ENCODE results near the gene TAS1R3.

Gene TAS1R3

DNA sequence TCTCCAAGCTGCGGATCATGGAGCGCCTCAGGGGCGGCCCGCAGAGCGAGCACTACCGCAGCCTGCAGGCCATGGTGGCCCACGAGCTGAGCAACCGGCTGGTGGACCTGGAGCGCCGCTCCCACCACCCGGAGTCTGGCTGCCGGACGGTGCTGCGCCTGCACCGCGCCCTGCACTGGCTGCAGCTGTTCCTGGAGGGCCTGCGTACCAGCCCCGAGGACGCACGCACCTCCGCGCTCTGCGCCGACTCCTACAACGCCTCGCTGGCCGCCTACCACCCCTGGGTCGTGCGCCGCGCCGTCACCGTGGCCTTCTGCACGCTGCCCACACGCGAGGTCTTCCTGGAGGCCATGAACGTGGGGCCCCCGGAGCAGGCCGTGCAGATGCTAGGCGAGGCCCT lies 3.8 kb upstream of the TAS1R3 start:
- no peak for DNase-seq (ENCODE audit: low spot score)
- ChIA-PET CTCF (interaction anchor here (1.5 kb wide), 1 partner anchor 17 kb away, joined by 3 read pairs; no protein-coding TSS in a partner anchor), POLR2A (ENCODE audit: low non-redundant PET) (no interaction called here)
- TF ChIP-seq, protein P1, sequence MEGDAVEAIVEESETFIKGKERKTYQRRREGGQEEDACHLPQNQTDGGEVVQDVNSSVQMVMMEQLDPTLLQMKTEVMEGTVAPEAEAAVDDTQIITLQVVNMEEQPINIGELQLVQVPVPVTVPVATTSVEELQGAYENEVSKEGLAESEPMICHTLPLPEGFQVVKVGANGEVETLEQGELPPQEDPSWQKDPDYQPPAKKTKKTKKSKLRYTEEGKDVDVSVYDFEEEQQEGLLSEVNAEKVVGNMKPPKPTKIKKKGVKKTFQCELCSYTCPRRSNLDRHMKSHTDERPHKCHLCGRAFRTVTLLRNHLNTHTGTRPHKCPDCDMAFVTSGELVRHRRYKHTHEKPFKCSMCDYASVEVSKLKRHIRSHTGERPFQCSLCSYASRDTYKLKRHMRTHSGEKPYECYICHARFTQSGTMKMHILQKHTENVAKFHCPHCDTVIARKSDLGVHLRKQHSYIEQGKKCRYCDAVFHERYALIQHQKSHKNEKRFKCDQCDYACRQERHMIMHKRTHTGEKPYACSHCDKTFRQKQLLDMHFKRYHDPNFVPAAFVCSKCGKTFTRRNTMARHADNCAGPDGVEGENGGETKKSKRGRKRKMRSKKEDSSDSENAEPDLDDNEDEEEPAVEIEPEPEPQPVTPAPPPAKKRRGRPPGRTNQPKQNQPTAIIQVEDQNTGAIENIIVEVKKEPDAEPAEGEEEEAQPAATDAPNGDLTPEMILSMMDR (conservative IDR thresholded peaks at IDR 0.05; ENCODE audit: low read depth), result no peak
- peak overlapping the region; percentile 89 for H3K27ac ChIP-seq

DNA sequence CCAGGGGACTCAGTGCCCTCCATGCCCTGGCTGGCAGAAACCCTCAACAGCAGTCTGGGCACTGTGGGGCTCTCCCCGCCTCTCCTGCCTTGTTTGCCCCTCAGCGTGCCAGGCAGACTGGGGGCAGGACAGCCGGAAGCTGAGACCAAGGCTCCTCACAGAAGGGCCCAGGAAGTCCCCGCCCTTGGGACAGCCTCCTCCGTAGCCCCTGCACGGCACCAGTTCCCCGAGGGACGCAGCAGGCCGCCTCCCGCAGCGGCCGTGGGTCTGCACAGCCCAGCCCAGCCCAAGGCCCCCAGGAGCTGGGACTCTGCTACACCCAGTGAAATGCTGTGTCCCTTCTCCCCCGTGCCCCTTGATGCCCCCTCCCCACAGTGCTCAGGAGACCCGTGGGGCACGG lies 2.8 kb upstream of the TAS1R3 start:
- POLR2A ChIA-PET (ENCODE audit: low non-redundant PET), result no interaction called here
- no peak for DNase-seq (ENCODE audit: low spot score)
- peak overlapping the region; percentile 89 for H3K27ac ChIP-seq
- CTCF ChIA-PET, result no interaction called here
- TF ChIP-seq, protein P1 (conservative IDR thresholded peaks at IDR 0.05; ENCODE audit: low read depth), result no peak

DNA sequence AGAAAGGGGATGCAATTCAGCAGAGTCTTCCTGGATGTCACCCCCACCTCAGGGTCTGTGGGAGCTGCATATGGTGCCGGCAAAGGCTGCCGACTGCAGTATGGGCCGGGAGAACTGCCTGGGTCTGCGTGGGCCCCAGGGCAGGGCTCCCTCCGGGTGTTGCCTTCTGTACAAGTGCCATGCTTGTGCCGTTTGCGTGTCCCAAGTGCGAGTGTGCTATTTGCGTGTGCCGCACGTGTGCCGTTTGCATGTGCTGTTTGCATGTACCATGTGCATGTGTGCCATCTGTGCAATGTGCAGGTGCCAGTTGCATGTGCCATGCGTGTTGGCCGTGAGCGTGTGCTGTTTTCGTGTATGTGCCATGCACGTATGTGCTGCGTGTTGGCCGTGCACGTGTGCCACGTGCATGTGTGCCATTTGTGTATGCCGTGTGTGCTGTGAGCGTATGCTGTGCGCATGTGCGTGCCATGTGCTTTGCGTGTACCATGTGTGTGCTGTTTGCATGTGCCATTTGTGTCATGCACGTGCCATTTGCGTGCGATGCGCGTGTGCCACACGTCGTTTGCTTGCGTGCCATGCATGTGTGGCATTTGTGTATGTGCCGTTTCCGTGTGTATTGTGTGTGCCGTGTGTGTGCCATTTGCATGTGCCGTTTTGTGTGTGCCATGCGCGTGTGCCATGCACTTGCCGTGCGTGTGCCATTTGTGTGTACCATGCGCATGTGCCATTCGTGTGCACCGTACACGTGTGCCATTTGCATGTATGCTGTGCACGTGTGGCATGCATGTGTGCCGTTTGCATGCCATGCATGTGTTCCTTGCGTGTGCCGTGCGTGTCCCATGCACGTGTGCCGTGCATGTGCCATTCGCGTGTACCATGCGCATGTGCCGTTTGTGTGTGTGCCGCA lies 1.5 kb upstream of the TAS1R3 start:
- DNase-seq (ENCODE audit: low spot score), result no peak
- CTCF ChIA-PET, result no interaction called here
- POLR2A ChIA-PET (ENCODE audit: low non-redundant PET), result no interaction called here
- TF ChIP-seq, protein P1 (conservative IDR thresholded peaks at IDR 0.05; ENCODE audit: low read depth), result no peak
- peak overlapping the region; percentile 89 for H3K27ac ChIP-seq

DNA sequence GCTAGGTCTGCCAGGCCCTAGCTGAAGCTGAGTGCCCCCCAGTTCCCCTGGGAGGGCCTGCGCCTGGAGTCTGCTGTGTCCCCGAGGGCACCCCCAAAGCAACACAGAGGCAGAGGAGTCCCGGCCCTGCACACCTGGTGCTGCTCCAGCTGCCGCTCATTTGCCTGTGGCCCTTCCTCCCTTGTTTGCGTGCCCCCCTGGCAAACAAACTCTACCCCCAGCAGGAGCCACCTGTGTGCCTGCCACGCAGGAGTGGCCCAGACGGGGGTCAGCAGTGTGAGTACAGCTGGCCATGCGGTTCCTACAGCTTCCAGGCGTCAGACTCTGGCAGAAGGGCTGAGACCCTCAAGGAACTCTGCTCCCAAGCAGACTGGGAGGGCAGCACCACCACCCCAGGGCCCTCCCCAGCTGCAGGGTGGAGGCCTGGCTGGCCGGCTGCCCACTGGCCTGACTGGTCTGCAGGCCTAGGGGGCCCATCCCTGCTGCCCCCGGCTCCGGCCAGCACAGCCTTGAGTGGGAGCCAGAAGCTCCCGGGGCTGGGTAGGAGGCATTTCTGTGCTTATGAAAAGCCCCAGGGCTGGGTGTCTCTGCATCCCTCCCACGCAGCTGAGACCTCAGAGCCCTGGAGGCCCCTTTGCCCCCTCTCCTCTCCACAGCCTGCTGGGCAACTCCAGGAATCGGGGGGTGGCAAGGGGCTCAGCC lies 563 bp upstream of the TAS1R3 start:
- H3K27ac ChIP-seq, result peak overlapping the region; percentile 89
- CTCF ChIA-PET, result interaction anchor here (0.6 to 0.7 kb wide), 3 partner anchors 18 to 167 kb away, joined by 3 to 6 read pairs (median 3); no protein-coding TSS in a partner anchor
- TF ChIP-seq, protein P1 (conservative IDR thresholded peaks at IDR 0.05; ENCODE audit: low read depth), result no peak
- DNase-seq (ENCODE audit: low spot score), result no peak
- POLR2A ChIA-PET (ENCODE audit: low non-redundant PET), result no interaction called here

DNA sequence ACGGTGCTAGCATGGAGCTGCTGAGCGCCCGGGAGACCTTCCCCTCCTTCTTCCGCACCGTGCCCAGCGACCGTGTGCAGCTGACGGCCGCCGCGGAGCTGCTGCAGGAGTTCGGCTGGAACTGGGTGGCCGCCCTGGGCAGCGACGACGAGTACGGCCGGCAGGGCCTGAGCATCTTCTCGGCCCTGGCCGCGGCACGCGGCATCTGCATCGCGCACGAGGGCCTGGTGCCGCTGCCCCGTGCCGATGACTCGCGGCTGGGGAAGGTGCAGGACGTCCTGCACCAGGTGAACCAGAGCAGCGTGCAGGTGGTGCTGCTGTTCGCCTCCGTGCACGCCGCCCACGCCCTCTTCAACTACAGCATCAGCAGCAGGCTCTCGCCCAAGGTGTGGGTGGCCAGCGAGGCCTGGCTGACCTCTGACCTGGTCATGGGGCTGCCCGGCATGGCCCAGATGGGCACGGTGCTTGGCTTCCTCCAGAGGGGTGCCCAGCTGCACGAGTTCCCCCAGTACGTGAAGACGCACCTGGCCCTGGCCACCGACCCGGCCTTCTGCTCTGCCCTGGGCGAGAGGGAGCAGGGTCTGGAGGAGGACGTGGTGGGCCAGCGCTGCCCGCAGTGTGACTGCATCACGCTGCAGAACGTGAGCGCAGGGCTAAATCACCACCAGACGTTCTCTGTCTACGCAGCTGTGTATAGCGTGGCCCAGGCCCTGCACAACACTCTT lies 1.1 kb downstream of the TAS1R3 start:
- ChIA-PET CTCF (no interaction called here), POLR2A (ENCODE audit: low non-redundant PET) (no interaction called here)
- no peak for DNase-seq (ENCODE audit: low spot score)
- TF ChIP-seq, protein P1 (conservative IDR thresholded peaks at IDR 0.05; ENCODE audit: low read depth), result no peak
- H3K27ac ChIP-seq, result peak overlapping the region; percentile 68
